Measurements from ENCODE around the gene AKR1C8.

DNA sequence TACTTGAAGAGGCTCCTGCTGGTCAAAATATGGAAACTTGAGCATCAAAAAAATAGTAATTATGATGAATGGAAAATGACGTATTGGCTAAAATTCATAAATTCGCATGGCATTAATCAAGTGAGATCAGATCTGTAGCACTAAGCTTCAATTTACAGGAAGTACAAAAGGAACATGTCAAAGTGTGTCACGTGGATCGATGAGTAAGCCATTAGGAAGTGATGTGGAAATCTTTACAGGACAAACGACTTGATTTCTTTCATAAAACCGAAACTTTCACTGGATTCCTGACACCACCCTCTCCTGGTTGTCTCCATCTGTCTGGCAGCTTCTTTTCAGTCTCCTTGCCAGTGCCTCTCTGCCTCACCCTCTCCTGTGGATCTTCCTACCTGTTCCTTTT lies 25.8 kb downstream of the AKR1C8 start:
- TF ChIP-seq, protein P1, sequence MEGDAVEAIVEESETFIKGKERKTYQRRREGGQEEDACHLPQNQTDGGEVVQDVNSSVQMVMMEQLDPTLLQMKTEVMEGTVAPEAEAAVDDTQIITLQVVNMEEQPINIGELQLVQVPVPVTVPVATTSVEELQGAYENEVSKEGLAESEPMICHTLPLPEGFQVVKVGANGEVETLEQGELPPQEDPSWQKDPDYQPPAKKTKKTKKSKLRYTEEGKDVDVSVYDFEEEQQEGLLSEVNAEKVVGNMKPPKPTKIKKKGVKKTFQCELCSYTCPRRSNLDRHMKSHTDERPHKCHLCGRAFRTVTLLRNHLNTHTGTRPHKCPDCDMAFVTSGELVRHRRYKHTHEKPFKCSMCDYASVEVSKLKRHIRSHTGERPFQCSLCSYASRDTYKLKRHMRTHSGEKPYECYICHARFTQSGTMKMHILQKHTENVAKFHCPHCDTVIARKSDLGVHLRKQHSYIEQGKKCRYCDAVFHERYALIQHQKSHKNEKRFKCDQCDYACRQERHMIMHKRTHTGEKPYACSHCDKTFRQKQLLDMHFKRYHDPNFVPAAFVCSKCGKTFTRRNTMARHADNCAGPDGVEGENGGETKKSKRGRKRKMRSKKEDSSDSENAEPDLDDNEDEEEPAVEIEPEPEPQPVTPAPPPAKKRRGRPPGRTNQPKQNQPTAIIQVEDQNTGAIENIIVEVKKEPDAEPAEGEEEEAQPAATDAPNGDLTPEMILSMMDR (conservative IDR thresholded peaks at IDR 0.05): no peak
- TF ChIP-seq ZFX (IDR thresholded peaks at IDR 0.05): no peak

Data from C4-2B (cell line).